Spleen (tissue), 3 donors: ENCODE results near the gene LOX.

Experiments
- POLR2A ChIP-seq, 3 donors: fragments of 450-650 bp; IDR thresholded peaks; one replicate each; pipeline ENCODE4 v1.5.1; 2017; ENCODE audit warnings: antibody characterized with exemption in 3 of 3, mild to moderate bottlenecking in 1 of 3
- POLR2AphosphoS5 ChIP-seq, 3 donors: sonication (generic); formaldehyde crosslinking; IDR thresholded peaks; one replicate each; pipeline ENCODE4 v1.5.1; 2017; ENCODE audit warnings: antibody characterized with exemption in 3 of 3

GRCh38 chr5:122110987-122111386, 32.9 kb upstream of the LOX start:
- TF ChIP-seq POLR2A (IDR thresholded peaks at IDR 0.05) (no peak), POLR2AphosphoS5 (IDR thresholded peaks at IDR 0.05) (no peak)
